COR-L47 (cell line): ENCODE data around the gene IL1RAPL1.

Source experiments
- DNase-seq: peaks from one replicate; lab custom pipeline; 2025; lab: John Stamatoyannopoulos, UW

IL1RAPL1 gene

GRCh38 chrX:29434939-29435338 lies 847.7 kb downstream of the IL1RAPL1 start:
- no peak for DNase-seq

GRCh38 chrX:29435396-29435795 lies 848.1 kb downstream of the IL1RAPL1 start:
- no peak for DNase-seq

GRCh38 chrX:29447867-29448266 lies 860.6 kb downstream of the IL1RAPL1 start:
- no peak for DNase-seq

DNA sequence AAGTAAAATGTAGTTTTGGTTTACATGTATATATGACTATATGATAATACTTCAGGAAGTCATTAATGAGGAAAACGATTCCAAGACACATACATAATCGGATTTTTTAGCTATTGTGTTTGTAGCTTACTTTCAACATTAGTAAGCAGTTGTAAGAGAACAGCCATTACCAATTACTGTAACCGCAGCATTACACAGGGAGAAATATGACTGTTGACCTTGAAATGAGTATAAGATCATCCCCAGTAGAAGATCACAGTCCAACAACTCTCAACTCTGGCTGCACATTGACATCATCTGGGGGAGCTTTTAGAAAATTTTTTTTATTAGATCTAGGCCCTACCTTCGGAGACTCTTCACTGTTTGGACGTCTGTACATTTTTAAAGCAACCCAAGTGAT lies 866.1 kb downstream of the IL1RAPL1 start:
- no peak for DNase-seq

GRCh38 chrX:29455702-29456101 lies 868.5 kb downstream of the IL1RAPL1 start:
- DNase-seq: no peak

DNA sequence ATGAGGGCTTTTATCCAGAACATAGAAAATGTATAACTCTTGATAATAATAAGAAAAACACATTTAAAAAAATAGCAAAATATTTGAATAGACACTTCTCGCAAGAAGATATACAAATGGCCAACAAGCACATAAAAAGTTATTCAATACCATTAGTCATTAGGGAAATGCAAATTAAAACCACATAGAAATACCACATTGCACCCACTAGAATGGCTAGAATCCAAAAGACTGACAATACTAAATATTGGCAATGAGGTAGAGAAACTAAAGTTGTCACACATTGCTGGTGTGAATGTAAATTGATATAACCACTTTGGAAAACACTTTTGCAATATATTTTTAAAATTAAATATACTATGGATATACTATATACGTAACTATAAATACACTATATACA lies 873.8 kb downstream of the IL1RAPL1 start:
- no peak for DNase-seq

- DNase-seq: no peak
Measured at GRCh38 chrX:29466456-29466855, 879.2 kb downstream of the IL1RAPL1 start.

GRCh38 chrX:29468911-29469494 lies 881.8 kb downstream of the IL1RAPL1 start:
- no peak for DNase-seq

DNA sequence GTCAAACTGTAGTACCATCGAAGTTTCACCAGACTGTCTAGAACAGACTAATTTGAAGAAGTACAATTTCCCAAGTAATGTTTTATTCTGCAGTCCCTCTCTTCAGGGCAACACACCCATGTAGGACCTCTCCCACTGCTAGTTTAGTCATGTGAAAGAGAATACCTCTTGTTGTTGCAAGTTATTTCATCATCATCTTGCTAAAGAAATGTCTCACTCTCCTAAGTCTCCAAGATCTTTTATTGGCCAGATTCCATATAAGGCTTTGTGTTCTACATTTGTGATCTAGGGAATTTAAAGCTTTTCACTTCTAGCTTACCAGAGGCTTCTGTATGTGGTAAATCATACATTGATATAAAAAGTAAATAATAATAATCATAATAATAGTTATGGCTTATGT lies 882.8 kb downstream of the IL1RAPL1 start:
- DNase-seq: no peak

- no peak for DNase-seq
Measured at GRCh38 chrX:29471829-29472228, 884.6 kb downstream of the IL1RAPL1 start.

GRCh38 chrX:29477878-29478277 lies 890.6 kb downstream of the IL1RAPL1 start:
- no peak for DNase-seq

GRCh38 chrX:29478336-29479069 lies 891.3 kb downstream of the IL1RAPL1 start:
- DNase-seq: peak; percentile 0

GRCh38 chrX:29487214-29487613 lies 900.0 kb downstream of the IL1RAPL1 start:
- no peak for DNase-seq

DNA sequence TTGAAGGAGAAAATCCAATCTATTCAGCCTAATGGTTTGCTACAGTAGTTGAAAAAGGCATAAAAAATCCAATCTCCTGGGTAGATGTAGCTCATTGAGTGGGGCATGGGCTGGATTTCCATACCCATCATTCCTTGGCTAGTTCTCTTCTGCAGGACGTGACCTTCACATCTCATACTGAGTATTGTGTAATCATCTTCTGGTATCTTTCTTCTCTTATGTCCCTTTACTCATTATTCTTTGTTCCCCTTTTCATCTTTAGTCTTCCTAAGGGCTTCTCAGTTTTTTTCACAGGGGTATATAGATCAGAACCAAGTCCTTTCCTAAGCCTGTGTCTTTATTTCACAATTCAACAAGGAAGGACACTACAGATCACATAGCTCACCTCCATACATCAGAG lies 900.5 kb downstream of the IL1RAPL1 start:
- no peak for DNase-seq

DNA sequence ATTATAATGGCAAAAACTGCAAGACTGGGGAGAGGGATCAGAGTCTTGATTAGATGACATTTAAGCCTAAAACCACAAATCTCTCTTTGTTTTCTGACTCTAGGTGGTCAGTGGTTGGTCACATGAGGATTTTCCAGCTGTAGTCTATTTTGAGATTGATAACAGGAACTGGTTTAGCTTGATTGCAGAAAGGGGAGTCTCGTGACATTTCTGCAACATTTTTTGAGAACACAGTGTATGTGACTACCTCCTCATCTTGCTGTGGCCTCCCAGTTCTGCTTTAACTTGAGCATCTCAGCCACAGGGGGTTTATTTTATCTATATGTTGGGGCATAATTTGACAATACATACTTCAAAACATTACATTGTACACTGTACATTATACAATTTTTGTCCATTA lies 901.7 kb downstream of the IL1RAPL1 start:
- no peak for DNase-seq

- no peak for DNase-seq
Measured at GRCh38 chrX:29490606-29491005, 903.4 kb downstream of the IL1RAPL1 start.

DNA sequence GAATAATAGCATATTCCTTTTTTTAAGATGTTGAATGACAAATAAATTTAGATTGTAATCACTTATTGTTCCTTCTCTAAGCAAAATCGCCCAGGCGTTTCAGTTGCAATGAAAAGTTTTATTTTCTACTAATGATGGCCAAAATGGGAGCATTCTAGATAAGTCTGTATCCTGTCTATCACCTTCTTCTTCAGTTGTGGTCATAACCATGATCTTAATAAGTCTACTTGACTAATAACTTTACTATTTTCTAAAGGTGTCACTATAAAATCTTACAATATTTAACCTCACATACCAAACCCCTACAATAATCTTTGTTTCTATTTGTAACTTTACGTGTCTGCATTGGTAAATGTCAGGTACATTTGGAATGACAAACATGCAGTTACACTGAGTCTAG lies 904.4 kb downstream of the IL1RAPL1 start:
- DNase-seq: no peak

DNA sequence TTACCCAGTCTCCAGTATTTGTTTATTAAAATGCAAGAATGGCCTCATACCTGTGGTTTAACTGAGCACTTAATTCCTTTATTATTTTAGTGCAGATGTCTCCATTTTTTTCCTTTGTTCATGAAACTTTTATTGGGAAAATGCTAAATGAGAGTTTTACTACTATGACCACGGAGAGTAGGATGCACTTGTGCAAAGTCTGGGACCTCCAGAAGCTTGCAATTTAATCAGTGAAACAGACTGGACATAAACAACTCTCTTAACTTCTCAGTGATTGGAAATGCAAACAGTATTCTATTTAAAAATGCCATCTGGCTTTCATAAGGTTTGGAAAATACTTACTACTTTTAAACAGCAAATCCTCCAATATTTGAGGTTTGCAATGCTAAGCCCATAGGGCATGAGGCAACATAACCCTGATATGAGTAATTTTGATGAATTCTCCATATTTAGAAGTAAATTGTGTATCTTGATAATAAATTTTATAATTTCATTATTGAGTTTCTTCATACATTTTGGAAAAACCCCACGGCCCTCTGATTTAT lies 909.5 kb downstream of the IL1RAPL1 start:
- no peak for DNase-seq

GRCh38 chrX:29506729-29507128 lies 919.5 kb downstream of the IL1RAPL1 start:
- no peak for DNase-seq

GRCh38 chrX:29518100-29518499 lies 930.9 kb downstream of the IL1RAPL1 start:
- DNase-seq: no peak

DNA sequence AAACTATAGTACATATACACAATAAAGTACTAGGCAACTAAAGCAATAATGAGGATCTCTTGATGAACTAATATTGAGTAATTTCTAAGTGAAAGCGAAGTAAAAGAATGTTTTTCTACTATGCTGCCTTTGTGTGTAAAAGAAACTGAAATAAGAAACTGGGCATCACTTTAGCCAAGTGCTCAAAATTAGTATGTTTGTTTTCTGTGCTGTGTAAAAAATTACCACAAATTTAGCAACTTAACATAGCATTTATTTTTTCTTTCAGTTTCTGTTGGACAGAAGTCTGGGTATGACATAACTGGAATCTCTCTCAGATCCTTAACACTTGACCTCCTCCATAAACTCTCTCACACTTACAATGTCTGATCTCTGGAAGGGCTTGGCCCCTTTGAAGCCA lies 941.0 kb downstream of the IL1RAPL1 start:
- no peak for DNase-seq

DNA sequence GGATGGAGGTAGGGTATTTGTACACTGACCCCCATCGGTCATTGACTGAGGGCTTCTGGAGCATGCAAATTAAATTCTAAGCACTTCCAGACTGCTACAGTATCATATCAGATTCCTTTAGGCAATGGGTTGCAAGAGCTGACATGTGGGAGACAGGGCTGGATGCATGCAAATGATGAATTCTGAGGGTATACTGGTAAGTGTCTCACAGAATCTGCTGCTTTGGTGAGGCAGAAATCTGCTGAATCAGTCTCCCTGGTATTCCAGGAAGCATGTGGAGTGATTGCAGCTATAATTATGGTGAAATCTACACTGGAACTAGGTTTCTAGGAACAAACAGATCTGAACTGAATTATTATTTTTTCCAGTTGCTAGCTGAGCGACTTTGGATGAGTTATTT lies 943.3 kb downstream of the IL1RAPL1 start:
- DNase-seq: no peak

DNA sequence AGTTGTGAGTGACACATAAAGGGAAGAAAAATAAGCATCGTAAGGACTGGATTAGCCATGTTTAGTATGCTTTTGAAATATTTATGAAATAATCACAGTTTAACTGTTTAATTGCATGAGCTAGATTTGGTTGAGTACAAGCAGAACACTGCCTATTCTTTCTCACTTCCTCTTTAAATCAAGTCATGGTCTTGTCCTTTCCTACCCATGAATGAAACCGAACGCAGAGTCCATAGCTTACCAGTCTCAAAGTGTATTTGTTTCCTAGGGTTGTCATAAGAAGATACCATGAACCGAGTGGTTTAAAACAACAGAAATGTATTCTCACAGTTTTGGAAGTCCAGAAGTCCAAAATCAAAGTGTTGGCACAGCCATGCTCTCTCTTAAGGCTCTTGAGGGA lies 944.1 kb downstream of the IL1RAPL1 start:
- DNase-seq: no peak
